OCI-LY3 (cell line): Measurements from ENCODE around the gene ITPKC.

Source experiments
- EZH2phosphoT487 ChIP-seq: fragments of 200-600 bp; shearing (Covaris generic); IDR thresholded peaks from 2 replicates; pipeline ENCODE4 v1.6.1; 2018; ENCODE audit warnings: antibody characterized with exemption, mixed run types, low read depth
- TF ChIP-seq, protein P1 (sequence below): fragments of 200-600, 300-600 bp; sonication (generic); IDR thresholded peaks from 2 replicates; pipeline ENCODE4 v1.5.1; 2014; ENCODE audit warnings: antibody characterized with exemption, low read length, low read depth

DNA sequence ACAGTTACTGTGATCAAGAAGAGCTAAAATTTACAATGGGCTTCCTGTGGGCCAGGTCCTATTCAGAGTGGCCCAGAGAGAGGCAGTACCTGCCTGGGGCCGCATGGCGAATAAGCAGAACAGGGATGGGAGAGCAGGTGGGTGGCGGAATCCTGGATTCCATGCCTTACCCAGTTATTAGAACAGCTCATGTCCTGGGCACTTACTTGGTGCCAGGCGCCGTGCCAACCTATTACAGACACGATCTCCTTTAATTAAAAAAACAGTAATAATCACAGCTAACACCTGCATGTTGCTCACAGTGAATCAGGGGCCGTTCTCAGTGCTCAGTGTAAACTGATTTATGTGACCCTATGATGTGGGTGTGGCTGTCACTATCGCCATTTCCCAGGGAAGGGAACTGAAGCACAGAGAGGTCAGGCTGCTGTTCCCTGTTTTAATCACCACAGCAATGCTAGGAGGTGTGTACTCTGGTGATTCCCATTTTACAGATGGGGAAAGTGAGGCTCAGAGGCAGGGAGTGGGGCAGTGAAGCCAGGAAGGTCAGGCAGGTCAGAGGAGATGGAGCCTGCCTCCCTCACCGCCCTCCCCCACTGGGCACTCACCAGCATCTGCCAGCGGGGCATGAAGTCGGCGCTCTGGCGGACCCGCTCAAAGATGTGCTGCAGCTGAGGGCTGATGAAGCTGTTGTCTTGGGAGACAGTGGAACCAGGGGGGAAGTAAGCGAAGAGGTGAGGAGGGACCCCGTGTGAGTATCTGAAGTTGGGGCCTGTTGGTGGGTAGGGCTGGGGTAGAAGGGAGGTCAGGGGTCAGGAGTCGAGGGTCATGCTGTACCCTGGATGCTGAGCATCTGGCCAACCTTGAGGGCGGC lies 12.2 kb upstream of the ITPKC start:
- TF ChIP-seq, protein P1, sequence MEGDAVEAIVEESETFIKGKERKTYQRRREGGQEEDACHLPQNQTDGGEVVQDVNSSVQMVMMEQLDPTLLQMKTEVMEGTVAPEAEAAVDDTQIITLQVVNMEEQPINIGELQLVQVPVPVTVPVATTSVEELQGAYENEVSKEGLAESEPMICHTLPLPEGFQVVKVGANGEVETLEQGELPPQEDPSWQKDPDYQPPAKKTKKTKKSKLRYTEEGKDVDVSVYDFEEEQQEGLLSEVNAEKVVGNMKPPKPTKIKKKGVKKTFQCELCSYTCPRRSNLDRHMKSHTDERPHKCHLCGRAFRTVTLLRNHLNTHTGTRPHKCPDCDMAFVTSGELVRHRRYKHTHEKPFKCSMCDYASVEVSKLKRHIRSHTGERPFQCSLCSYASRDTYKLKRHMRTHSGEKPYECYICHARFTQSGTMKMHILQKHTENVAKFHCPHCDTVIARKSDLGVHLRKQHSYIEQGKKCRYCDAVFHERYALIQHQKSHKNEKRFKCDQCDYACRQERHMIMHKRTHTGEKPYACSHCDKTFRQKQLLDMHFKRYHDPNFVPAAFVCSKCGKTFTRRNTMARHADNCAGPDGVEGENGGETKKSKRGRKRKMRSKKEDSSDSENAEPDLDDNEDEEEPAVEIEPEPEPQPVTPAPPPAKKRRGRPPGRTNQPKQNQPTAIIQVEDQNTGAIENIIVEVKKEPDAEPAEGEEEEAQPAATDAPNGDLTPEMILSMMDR, result no peak
- TF ChIP-seq EZH2phosphoT487, result no peak
